ENCODE data around the gene LCORL. TPM values are rescaled to one million over a fixed set of nuclear protein-coding genes. Genes with fewer than 3 reads are reported as not detected.
A peak's percentile ranks its signal among the peaks of the same experiment; 100 is the strongest.

LCORL gene
- total and polyA plus RNA-seq, 9 of the 15 experiments (the other 6 are each of a cell fraction or from before 2014, with no cell fraction given), result 3.1 to 24.5 (median 11.1) TPM

DNA sequence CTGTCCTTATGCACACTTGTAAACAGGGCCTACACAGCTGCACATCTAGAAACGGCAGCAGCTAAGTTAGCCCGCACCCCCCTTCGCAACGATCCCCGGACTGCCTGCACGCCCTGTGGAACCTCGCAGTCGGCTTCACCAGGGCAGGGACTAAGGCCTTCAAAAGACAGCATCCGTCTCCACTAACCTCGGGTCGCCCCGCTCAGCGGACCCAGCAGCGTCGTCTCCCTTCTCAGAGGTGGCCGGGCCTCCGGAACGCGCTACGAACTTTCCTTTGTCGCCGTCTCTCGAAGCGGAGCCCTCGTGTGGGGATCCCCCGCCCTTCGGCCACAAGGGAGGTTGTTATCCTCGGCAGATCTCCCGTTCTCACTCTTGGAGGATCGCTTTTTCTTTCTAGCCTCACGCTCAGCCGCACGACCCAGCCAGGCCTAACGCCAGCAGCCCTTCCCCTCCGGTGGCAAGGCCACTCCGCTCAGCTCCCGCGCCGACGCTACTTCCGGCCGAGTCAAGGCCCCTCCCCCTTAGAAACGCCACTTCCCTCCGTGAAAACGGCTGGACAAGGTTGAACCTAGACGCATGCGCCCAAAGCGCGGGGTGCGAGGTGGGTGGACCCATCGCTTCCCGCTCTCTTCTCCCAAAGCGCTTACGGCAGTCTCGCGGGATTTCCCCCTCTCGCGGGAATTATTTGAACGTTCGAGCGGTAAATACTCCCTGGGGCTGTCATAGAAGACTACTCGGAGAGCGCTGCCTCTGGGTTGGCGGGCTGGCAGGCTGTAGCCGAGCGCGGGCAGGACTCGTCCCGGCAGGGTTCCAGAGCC lies 211.1 kb downstream of the LCORL start, which contains the start of the genes DCAF16 and NCAPG (continued):
- TF ChIP-seq, protein P1, sequence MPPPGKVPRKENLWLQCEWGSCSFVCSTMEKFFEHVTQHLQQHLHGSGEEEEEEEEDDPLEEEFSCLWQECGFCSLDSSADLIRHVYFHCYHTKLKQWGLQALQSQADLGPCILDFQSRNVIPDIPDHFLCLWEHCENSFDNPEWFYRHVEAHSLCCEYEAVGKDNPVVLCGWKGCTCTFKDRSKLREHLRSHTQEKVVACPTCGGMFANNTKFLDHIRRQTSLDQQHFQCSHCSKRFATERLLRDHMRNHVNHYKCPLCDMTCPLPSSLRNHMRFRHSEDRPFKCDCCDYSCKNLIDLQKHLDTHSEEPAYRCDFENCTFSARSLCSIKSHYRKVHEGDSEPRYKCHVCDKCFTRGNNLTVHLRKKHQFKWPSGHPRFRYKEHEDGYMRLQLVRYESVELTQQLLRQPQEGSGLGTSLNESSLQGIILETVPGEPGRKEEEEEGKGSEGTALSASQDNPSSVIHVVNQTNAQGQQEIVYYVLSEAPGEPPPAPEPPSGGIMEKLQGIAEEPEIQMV (tag; conservative IDR thresholded peaks at IDR 0.05; ENCODE audit: low read depth), result no peak
- TF ChIP-seq IRF2 (CRISPR knock-in tag; IDR thresholded peaks at IDR 0.05), result no peak
- no peak for TF ChIP-seq SMAD1 (IDR thresholded peaks at IDR 0.05; ENCODE audit: low read depth, low read length, partially characterized antibody)
- TF ChIP-seq ZNF354B (CRISPR knock-in tag; IDR thresholded peaks at IDR 0.05), result no peak
- peak; percentile 79; the same call in 1 of the 2 replicates for TF ChIP-seq MAFF (IDR thresholded peaks at IDR 0.05; ENCODE audit: low read length)
- peak; percentile 55; the same call in 1 of the 2 replicates for TF ChIP-seq ATF7 (IDR thresholded peaks at IDR 0.05)
- no peak; a peak in 1 of 4 replicates for TF ChIP-seq TRIM24 (IDR thresholded peaks at IDR 0.05)
- TF ChIP-seq MCM5 (IDR thresholded peaks at IDR 0.05; ENCODE audit: low read depth), result no peak
- TF ChIP-seq GABPB1 (CRISPR knock-in tag; IDR thresholded peaks at IDR 0.05), result peak; percentile 95
- peak; percentile 8 for TF ChIP-seq NR2C2 (CRISPR knock-in tag; IDR thresholded peaks at IDR 0.05)
- TF ChIP-seq NR2C2 (tag; IDR thresholded peaks at IDR 0.05), result no peak; the same call in 1 of the 2 replicates
- peak; percentile 86; the same call in 1 of the 2 replicates for TF ChIP-seq STAT6 (CRISPR knock-in tag; IDR thresholded peaks at IDR 0.05)
- no peak for TF ChIP-seq GATA2 (CRISPR knock-in tag; IDR thresholded peaks at IDR 0.05)
- TF ChIP-seq, protein P2, sequence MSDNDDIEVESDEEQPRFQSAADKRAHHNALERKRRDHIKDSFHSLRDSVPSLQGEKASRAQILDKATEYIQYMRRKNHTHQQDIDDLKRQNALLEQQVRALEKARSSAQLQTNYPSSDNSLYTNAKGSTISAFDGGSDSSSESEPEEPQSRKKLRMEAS (CRISPR knock-in tag; IDR thresholded peaks at IDR 0.05), result peak; percentile 99
- TF ChIP-seq TEAD4 (IDR thresholded peaks at IDR 0.05; ENCODE audit: low read length), result peak; percentile 30; the same call in 1 of the 2 replicates
- no peak; the same call in 1 of the 2 replicates for TF ChIP-seq TEAD4 (CRISPR knock-in tag; IDR thresholded peaks at IDR 0.05; ENCODE audit: borderline replicate concordance)
- peak; percentile 94; the same call in 1 of the 2 replicates for TF ChIP-seq ZNF224 (CRISPR knock-in tag; IDR thresholded peaks at IDR 0.05)
- TF ChIP-seq NFXL1 (CRISPR knock-in tag; IDR thresholded peaks at IDR 0.05), result no peak
- 0 out of 2 replicates have a peak, but pooled peaks have one; percentile 31 for TF ChIP-seq SMARCA4 (IDR thresholded peaks at IDR 0.05)
- no peak for TF ChIP-seq FOXK1 (CRISPR knock-in tag; IDR thresholded peaks at IDR 0.05; ENCODE audit: borderline replicate concordance)
- TF ChIP-seq RBM22 (IDR thresholded peaks at IDR 0.05; ENCODE audit: low read depth, low read length, poor library complexity, severe bottlenecking), result no peak
- TF ChIP-seq THAP12 (CRISPR knock-in tag; IDR thresholded peaks at IDR 0.05), result peak; percentile 57; the same call in 1 of the 2 replicates
- TF ChIP-seq ZNF644 (tag; IDR thresholded peaks at IDR 0.05; ENCODE audit: low read depth), result no peak

Data from K562 (cell line).